ENCODE data around the gene RAPGEF4.

GRCh38 chr2:173053043-173053699 is 317.5 kb downstream of the RAPGEF4 start:
- TF ChIP-seq CTCF (IDR thresholded peaks at IDR 0.05) (no peak), POLR2A (IDR thresholded peaks at IDR 0.05) (no peak)
